ENCODE results near the gene VWDE.

GRCh38 chr7:12422554-12423320 is 19.1 kb upstream of the VWDE start:
- TF ChIP-seq, protein P1, sequence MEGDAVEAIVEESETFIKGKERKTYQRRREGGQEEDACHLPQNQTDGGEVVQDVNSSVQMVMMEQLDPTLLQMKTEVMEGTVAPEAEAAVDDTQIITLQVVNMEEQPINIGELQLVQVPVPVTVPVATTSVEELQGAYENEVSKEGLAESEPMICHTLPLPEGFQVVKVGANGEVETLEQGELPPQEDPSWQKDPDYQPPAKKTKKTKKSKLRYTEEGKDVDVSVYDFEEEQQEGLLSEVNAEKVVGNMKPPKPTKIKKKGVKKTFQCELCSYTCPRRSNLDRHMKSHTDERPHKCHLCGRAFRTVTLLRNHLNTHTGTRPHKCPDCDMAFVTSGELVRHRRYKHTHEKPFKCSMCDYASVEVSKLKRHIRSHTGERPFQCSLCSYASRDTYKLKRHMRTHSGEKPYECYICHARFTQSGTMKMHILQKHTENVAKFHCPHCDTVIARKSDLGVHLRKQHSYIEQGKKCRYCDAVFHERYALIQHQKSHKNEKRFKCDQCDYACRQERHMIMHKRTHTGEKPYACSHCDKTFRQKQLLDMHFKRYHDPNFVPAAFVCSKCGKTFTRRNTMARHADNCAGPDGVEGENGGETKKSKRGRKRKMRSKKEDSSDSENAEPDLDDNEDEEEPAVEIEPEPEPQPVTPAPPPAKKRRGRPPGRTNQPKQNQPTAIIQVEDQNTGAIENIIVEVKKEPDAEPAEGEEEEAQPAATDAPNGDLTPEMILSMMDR (IDR thresholded peaks at IDR 0.05 in 2 of 3, conservative IDR thresholded peaks at IDR 0.05 in 1 of 3; ENCODE audit: borderline replicate concordance in 1 of 3, insufficient read depth in 1 of 3, low read depth in 2 of 3, low read length in 2 of 3) = no peak
- TF ChIP-seq POLR2AphosphoS5 (IDR thresholded peaks at IDR 0.05; ENCODE audit: low read depth, low read length) = no peak
- TF ChIP-seq EZH2phosphoT487 (IDR thresholded peaks at IDR 0.05; ENCODE audit: borderline replicate concordance) = no peak
- TF ChIP-seq, protein P2, sequence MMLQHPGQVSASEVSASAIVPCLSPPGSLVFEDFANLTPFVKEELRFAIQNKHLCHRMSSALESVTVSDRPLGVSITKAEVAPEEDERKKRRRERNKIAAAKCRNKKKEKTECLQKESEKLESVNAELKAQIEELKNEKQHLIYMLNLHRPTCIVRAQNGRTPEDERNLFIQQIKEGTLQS (IDR thresholded peaks at IDR 0.05) = no peak
- no peak for TF ChIP-seq RAD21 (IDR thresholded peaks at IDR 0.05; ENCODE audit: low read depth)
